GM23248 (cell line): ENCODE data around the gene SOX6. TPM values are rescaled to one million over a fixed set of nuclear protein-coding genes. Genes with fewer than 3 reads are reported as not detected.

ENCODE experiments used
- DNase-seq: peaks from one replicate; pipeline ENCODE4 v3.0.0-alpha.2; 2015
- H2AFZ ChIP-seq: fragments of 200-600 bp; sonication (generic); 2 replicates; pipeline ENCODE4 v1.6.1; 2016; ENCODE audit warnings: antibody characterized with exemption
- H3F3A ChIP-seq: fragments of 200-600 bp; sonication (generic); 2 replicates; pipeline ENCODE4 v1.6.1; 2016; ENCODE audit warnings: mild to moderate bottlenecking, antibody characterized with exemption, mixed run types; ENCODE audit not compliant: insufficient read depth
- H3K27ac ChIP-seq: fragments of 200-600 bp; sonication (generic); 2 replicates; pipeline ENCODE4 v1.5.1; 2016; ENCODE audit warnings: mild to moderate bottlenecking
- H3K27me3 ChIP-seq: fragments of 200-600 bp; sonication (generic); replicated peaks from 2 replicates; pipeline ENCODE4 v1.6.1; 2016; ENCODE audit warnings: mild to moderate bottlenecking; ENCODE audit not compliant: insufficient read depth
- H3K36me3 ChIP-seq: fragments of 200-600 bp; sonication (generic); 2 replicates; pipeline ENCODE4 v1.6.1; 2016; ENCODE audit warnings: low read depth, mild to moderate bottlenecking
- H3K4me1 ChIP-seq: fragments of 200-600 bp; sonication (generic); 2 replicates; pipeline ENCODE4 v1.6.1; 2016; ENCODE audit warnings: mild to moderate bottlenecking; ENCODE audit not compliant: insufficient read depth
- H3K4me2 ChIP-seq: fragments of 200-600 bp; sonication (generic); one replicate; pipeline ENCODE4 v1.6.1; 2016; ENCODE audit warnings: mild to moderate bottlenecking; ENCODE audit not compliant: unreplicated experiment
- H3K4me3 ChIP-seq: fragments of 200-600 bp; sonication (generic); 2 replicates; pipeline ENCODE4 v1.5.1; 2016; ENCODE audit warnings: mild to moderate bottlenecking
- H3K79me2 ChIP-seq: fragments of 200-600 bp; sonication (generic); 2 replicates; pipeline ENCODE4 v1.6.1; 2016; ENCODE audit warnings: mild to moderate bottlenecking; ENCODE audit not compliant: insufficient read depth
- H3K9ac ChIP-seq: fragments of 200-600 bp; sonication (generic); 2 replicates; pipeline ENCODE4 v1.6.1; 2016; ENCODE audit warnings: mild to moderate bottlenecking
- H3K9me2 ChIP-seq: fragments of 200-600 bp; sonication (generic); 2 replicates; pipeline ENCODE4 v1.6.1; 2016; ENCODE audit warnings: mixed run types, mild to moderate bottlenecking, moderate library complexity; ENCODE audit not compliant: insufficient read depth
- H3K9me3 ChIP-seq: fragments of 200-600 bp; sonication (generic); one replicate; pipeline ENCODE4 v1.6.1; 2017; ENCODE audit warnings: low read depth
- H4K20me1 ChIP-seq: fragments of 200-600 bp; sonication (generic); 2 replicates; pipeline ENCODE4 v1.6.0; 2016; ENCODE audit not compliant: insufficient read depth
- EZH2 ChIP-seq: fragments of 200-600 bp; sonication (generic); IDR thresholded peaks from 2 replicates; pipeline ENCODE4 v1.6.1; 2018; ENCODE audit warnings: antibody characterized with exemption, mild to moderate bottlenecking; ENCODE audit not compliant: insufficient read depth, poor library complexity, severe bottlenecking
- EZH2phosphoT487 ChIP-seq: fragments of 200-600 bp; sonication (generic); IDR thresholded peaks from 2 replicates; pipeline ENCODE4 v1.6.1; 2018; ENCODE audit warnings: antibody characterized with exemption, moderate library complexity, mild to moderate bottlenecking, low read depth; ENCODE audit not compliant: insufficient read depth
- WGBS, 2 experiments: methylation state at CpG; one replicate each; pipeline ENCODE4 v1.1.6; 2015 to 2017; ENCODE audit warnings: low lambda C conversion rate in 2 of 2, low coverage in 1 of 2; ENCODE audit errors: missing lambda C conversion rate in 2 of 2; 5-methylcytosine and 5-hydroxymethylcytosine counted together
- in situ Hi-C: fragments of 300-500 bp; cut with MboI; formaldehyde crosslinking; loops from 2 replicates; pipeline ENCODE4 v1.15.0; 2020
- polyA plus RNA-seq: library from polyadenylated mRNA; unstranded; fragments of >200 nt; fragmentation: Nextera tagmentation; extraction: Ambion mirVana; gene quantifications from 2 replicates; pipeline ENCODE4 v1.2.1, GENCODE V29; 2016
- total RNA-seq: library from RNA; depleted of rRNA; stranded (reverse); fragments of >200 nt; shearing (Covaris generic); gene quantifications from 2 replicates; pipeline ENCODE4 v1.2.3, GENCODE V29; 2014

Gene SOX6
- total and polyA plus RNA-seq, 2 experiments from 2014 or later, result under 0.01 to 0.49 TPM

- Histone ChIP-seq H3K27me3 (peaks cover 37% of the 10 kb centered on the region), H3K4me2 (no peak overlapping the region), H3K36me3 (no peaks in the 10 kb centered on the region), H2AFZ (no peak overlapping the region), H3K9me3 (no peaks in the 10 kb centered on the region), H3K79me2 (no peaks in the 10 kb centered on the region), H4K20me1 (no peaks in the 10 kb centered on the region), H3K4me3 (no peak overlapping the region), H3K9me2 (no peaks in the 10 kb centered on the region), H3K27ac (no peak overlapping the region), H3F3A (no peaks in the 10 kb centered on the region), H3K9ac (no peak overlapping the region), H3K4me1 (no peaks in the 10 kb centered on the region)
- TF ChIP-seq EZH2phosphoT487 (no peak), EZH2 (no peak)
- 51 to 63% methylated on average over 2 of the region's 2 CpGs for WGBS, 2 experiments
- in situ Hi-C loops, result no loop called here
- no peak for DNase-seq
These were observed 368.3 kb downstream of the SOX6 start for GRCh38 chr11:15988016-15988550.

- Histone ChIP-seq H3K9me3 (no peaks in the 10 kb centered on the region), H3K4me1 (no peaks in the 10 kb centered on the region), H3K36me3 (no peaks in the 10 kb centered on the region), H2AFZ (no peak overlapping the region), H3K9me2 (no peaks in the 10 kb centered on the region), H3K79me2 (no peaks in the 10 kb centered on the region), H3K4me3 (no peak overlapping the region), H3K9ac (no peak overlapping the region), H3F3A (no peaks in the 10 kb centered on the region), H3K27me3 (peaks cover 34% of the 10 kb centered on the region), H3K4me2 (no peak overlapping the region), H4K20me1 (no peaks in the 10 kb centered on the region), H3K27ac (no peak overlapping the region)
- in situ Hi-C loops, result no loop called here
- DNase-seq, result no peak
- 78 to 81% methylated on average over 5 of the region's 5 CpGs for WGBS, 2 experiments
- TF ChIP-seq EZH2phosphoT487 (no peak), EZH2 (no peak)
These were observed 369.3 kb downstream of the SOX6 start for GRCh38 chr11:15987046-15987445.

GRCh38 chr11:15985860-15986139 lies 370.5 kb downstream of the SOX6 start:
- DNase-seq, result no peak
- TF ChIP-seq EZH2 (no peak), EZH2phosphoT487 (no peak)
- no peaks in the 10 kb centered on the region for H3K36me3 ChIP-seq
- no peaks in the 10 kb centered on the region for H3K9me2 ChIP-seq
- H3K27me3 ChIP-seq, result peaks cover 28% of the 10 kb centered on the region
- in situ Hi-C loops, result no loop called here
- no peaks in the 10 kb centered on the region for H3K4me1 ChIP-seq
- no peaks in the 10 kb centered on the region for H3K9me3 ChIP-seq
- no peak overlapping the region for H2AFZ ChIP-seq
- H3K27ac ChIP-seq, result no peak overlapping the region
- H3K9ac ChIP-seq, result no peak overlapping the region
- H3K79me2 ChIP-seq, result no peaks in the 10 kb centered on the region
- no peak overlapping the region for H3K4me2 ChIP-seq
- H3F3A ChIP-seq, result no peaks in the 10 kb centered on the region
- no peaks in the 10 kb centered on the region for H4K20me1 ChIP-seq
- no peak overlapping the region for H3K4me3 ChIP-seq

DNA sequence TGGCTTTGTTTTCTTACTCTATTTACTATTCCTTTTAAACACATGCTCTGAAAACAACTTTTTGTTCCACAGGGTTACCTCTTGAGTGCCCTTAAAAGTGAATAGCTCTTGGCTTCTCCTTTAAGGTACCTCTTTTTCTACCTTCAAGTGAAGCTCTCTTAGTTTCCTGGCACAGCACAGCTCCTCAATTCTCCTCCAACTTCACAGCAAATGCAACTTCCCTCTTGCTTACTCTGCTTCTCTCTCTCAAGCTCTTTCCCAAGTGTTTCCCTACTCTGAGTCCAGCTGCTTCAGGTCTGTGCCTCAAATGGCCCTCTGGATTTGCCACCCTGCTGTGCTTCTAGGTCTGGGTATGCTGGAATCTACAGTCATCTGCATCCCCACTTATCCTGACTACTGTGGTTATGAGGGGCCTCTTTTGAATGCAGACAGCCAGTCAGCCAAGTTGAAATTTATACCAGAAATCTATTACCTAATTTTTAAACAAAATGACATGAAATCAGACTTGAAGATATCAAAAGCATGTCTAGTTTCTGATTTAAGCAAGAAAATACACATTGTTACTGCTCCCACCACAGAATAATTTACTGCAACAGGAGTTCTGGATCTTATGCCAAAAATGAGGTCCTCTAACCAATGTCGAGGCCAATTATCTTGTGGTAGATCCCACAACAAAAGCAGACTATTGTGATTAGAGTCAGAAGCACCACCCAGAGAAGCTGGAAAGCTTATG lies 371.1 kb downstream of the SOX6 start:
- H3K9me3 ChIP-seq, result no peaks in the 10 kb centered on the region
- no peak overlapping the region for H3K4me2 ChIP-seq
- H3K36me3 ChIP-seq, result no peaks in the 10 kb centered on the region
- H3K79me2 ChIP-seq, result no peaks in the 10 kb centered on the region
- H3K4me3 ChIP-seq, result no peak overlapping the region
- peaks cover 28% of the 10 kb centered on the region for H3K27me3 ChIP-seq
- DNase-seq, result no peak
- no peak overlapping the region for H2AFZ ChIP-seq
- TF ChIP-seq EZH2phosphoT487 (no peak), EZH2 (no peak)
- in situ Hi-C loops, result no loop called here
- H3K4me1 ChIP-seq, result no peaks in the 10 kb centered on the region
- WGBS, 2 experiments, result 4 to 5% methylated on average over 1 of the region's 1 CpG
- no peaks in the 10 kb centered on the region for H3K9me2 ChIP-seq
- H3K27ac ChIP-seq, result no peak overlapping the region
- H3K9ac ChIP-seq, result no peak overlapping the region
- no peaks in the 10 kb centered on the region for H4K20me1 ChIP-seq
- H3F3A ChIP-seq, result no peaks in the 10 kb centered on the region

GRCh38 chr11:15981292-15981691 lies 375.1 kb downstream of the SOX6 start:
- no peaks in the 10 kb centered on the region for H4K20me1 ChIP-seq
- H3K27me3 ChIP-seq, result peaks cover 26% of the 10 kb centered on the region
- DNase-seq, result no peak
- no peaks in the 10 kb centered on the region for H3K9me2 ChIP-seq
- H3K27ac ChIP-seq, result no peak overlapping the region
- no peak overlapping the region for H3K4me3 ChIP-seq
- no peak for TF ChIP-seq EZH2phosphoT487
- TF ChIP-seq EZH2, result no peak
- H3K9me3 ChIP-seq, result no peaks in the 10 kb centered on the region
- WGBS, 2 experiments, result 80 to 94% methylated on average over 1 of the region's 1 CpG
- H3K36me3 ChIP-seq, result no peaks in the 10 kb centered on the region
- H3F3A ChIP-seq, result no peaks in the 10 kb centered on the region
- in situ Hi-C loops, result no loop called here
- H3K4me1 ChIP-seq, result no peaks in the 10 kb centered on the region
- no peak overlapping the region for H3K4me2 ChIP-seq
- H3K79me2 ChIP-seq, result no peaks in the 10 kb centered on the region
- H3K9ac ChIP-seq, result no peak overlapping the region
- no peak overlapping the region for H2AFZ ChIP-seq
